Left ventricle myocardium superior (tissue), 1 donor: ENCODE results near the gene PTPRG. TPM values are rescaled to one million over a fixed set of nuclear protein-coding genes. Genes with fewer than 3 reads are reported as not detected.
"Not testable (repeated sequence)": the region's sequence is repeated elsewhere in the genome, so short reads cannot be mapped to it uniquely, and the experiment has no call there.

Experiments used
- ATAC-seq: fragments of 200-7000 bp; cut with Tn5 transposase; one replicate; pipeline ENCODE4 v1.9.1; 2020; ENCODE audit warnings: mild to moderate bottlenecking, moderate library complexity
- DNase-seq: peaks from one replicate; pipeline ENCODE4 v3.0.0-alpha.2; 2020
- intact Hi-C: fragments of 100-400 bp; cut with micrococcal nuclease; formaldehyde crosslinking; loops from one replicate; pipeline ENCODE4 v1.11.0; 2022
- total RNA-seq: library from RNA; stranded (reverse); fragmentation: NEBNext Ultra II Directional; extraction: Animal tissue kit (Norgen Biotek cat#: 25700); gene quantifications from one replicate; pipeline ENCODE4 v1.2.1, GENCODE V29; 2021
- donor health status: DM: no; HTN: yes; CAD: no; lungs with severe emphysema.

The PTPRG gene
- total RNA-seq, 1 donor from 2014 or later = 30.4 TPM

DNA sequence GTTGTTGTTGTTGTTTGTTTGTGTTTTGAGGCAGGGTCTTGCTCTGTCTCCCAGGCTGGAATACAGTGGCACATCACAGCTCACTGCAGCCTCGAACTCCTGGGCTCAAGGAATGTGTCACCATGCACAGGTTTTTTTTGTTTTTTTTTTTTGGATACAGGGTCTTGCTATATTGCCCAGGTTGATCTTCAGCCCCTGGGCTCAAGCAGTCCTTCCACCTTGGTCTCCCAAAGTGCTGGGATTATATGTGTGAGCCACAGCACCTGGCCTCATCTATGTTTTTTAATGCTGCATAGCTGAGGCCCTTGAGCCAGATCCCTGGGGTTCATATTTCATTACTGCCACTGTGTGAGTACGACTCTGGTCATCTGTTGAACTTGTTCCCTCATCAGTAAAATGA lies 459.3 kb downstream of the PTPRG start:
- ATAC-seq (no peak), DNase-seq (no peak)
- intact Hi-C loops = no loop called here

DNA sequence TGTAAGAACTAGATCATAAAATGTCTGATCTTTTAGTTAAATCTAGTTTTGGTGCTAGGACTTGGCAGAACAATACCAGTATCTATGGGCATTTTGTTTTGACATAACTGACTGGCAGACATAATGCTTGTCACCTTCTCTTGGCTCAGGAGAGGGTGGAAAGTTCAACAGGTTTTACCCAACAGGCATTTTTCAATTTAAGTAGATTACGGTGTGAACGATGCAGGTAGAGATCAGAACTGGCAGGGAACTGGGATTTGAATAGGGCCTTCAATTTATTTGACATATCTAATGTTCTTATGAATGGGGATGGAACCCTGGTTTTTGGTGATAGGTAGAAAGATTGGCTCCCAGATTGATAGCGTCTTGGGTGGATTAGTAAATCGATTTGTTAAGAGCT lies 460.9 kb downstream of the PTPRG start:
- ATAC-seq = no peak
- no peak for DNase-seq
- intact Hi-C loops = no loop called here

DNA sequence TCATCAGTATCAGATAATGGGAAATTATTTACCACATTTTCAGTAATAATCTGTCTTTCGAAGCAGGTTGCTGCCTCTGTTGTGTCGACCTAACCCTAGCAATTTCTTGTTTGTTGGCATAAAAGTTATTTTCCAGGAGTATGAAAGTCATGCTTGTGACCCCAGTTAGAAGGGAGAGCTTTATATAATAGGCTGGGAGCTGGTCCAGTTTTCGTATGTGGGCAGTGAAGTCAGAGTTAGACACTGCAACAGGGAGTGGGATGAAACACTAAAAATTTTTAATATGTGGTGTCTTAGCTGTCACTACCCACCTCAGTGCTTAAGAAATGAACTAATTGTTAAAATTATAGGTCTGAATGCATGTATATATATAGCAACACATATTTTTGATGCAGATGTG lies 463.5 kb downstream of the PTPRG start:
- ATAC-seq (peak; percentile 48), DNase-seq (no peak)
- intact Hi-C loops = no loop called here

DNA sequence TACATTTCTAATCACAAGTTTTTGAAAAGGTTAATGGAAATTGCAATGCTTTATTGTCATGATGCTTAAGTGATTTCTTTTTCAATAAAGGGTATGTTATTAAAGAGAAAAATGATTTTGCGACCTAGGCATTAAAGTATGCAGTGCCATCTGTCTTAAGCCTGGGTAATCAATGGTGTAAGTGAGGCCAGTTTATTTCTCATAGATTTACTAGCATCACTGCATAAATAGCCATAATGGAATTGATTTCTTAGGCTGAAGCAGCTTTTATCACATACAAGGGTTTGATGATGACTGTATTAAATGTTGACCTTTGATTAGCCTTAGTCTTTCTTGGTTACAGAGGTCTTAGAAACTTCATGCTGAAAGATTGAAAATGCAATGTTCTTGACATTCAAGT lies 464.5 kb downstream of the PTPRG start:
- ATAC-seq (no peak), DNase-seq (no peak)
- intact Hi-C loops = no loop called here

DNA sequence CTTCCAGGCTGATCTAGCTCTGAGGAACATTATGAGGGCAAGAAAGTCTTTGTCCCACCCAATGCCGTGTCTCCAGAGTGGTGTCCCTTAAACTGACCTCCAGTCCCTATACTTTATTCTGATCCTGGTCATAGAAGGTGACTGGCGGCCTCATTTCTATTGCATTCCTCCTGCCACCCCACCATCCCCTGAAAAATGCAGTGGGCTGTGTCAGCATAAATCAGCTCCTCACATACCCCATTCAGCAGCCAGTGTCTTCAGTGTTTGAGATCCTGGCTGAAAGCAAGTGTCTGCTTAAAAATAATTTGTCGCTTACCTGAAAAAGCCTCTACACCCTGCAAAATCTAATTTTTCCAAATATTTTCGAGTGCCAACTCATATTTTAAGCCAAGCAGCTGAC lies 465.9 kb downstream of the PTPRG start:
- intact Hi-C loops = no loop called here
- DNase-seq (no peak), ATAC-seq (no peak)

DNA sequence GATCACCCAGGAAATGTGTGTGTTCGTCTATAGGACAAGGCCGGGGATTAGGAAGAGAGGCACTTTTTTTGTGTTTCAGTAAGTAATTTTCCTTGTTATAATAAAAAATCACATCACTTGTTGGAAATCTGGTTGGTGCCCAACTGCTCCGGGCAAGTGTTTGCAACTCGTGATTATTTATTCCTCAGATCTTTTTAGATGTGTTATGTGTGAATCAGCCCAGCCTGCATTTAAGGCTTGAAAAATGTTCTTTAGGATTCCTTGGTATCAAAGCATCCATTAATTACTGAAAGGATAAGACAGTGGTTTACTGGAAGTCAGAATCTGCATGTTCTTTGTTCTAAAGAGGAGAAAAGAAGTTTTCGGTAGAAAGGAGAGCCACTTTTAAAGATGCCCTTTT lies 466.4 kb downstream of the PTPRG start:
- intact Hi-C loops = no loop called here
- ATAC-seq (no peak), DNase-seq (no peak)

DNA sequence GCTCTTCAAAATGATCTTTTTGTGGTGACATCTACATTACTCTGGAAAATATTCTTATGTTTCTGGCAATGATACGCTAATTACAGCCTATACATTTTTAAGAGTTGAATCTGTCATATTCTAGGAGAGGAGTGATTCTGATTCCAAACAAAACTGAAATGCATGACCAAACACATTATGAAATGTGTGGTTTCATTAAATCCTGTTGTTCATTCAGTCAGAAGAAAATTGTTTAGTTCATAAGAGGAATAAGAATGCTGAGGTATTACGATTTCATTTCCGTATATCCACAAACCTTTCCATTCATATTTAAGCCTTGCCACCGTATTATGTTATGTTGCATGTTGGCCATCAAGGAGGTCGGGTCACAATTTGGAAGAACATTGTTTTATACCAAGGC lies 466.9 kb downstream of the PTPRG start:
- no peak for DNase-seq
- intact Hi-C loops = no loop called here

DNA sequence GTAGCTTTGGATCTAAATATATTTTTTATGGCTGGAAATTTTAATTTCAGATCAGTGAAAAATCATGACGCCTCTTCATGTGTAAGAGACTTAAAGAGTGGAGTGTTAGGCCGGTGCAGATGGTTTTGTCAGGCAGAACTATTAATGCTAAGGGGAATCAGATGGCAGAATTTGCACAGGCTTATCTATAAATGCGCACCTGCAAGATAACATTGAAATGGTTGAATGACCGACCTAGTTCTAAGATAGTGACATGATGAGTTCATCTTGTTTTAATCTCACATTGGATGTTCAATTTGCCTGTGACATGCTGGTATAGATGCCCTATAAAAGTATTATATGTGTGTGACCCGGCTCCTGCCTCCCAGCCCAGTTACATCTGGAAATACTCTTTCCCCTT lies 471.4 kb downstream of the PTPRG start:
- intact Hi-C loops = no loop called here
- no peak for ATAC-seq
- DNase-seq = no peak

More for the DNA sequence above, 466.9 kb downstream of the PTPRG start:
- no peak for ATAC-seq

DNA sequence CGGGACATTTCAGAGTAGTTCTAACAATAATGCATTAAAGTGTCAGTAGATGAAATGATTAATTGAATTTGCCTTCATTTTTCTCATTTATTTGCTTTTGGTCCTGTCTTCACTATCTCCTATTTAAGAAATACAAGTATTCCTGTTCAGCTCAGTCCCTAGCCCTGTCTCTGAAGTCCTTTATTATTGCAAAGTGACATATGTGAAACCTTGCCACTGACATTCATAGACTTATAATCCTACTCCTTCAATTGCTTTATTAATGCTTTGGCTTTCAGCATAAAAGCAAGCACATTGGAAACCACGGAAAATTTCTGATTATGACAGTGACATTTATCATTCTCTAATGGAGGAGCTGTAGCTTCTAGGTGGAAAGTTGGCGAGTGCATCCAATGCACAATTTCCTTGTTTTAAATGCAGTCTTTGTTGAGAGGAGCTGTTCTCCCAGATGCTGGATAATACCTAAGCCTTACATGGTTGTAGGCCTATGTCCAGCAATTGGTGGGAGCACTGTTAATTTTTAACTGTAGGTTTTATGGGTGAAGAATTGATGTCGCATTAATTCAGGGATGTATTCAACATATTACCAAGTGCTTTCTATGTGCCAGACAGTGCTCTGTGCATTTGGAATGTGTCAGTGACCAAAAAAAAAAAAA lies 474.2 kb downstream of the PTPRG start:
- intact Hi-C loops = no loop called here
- DNase-seq (no peak), ATAC-seq (no peak)

DNA sequence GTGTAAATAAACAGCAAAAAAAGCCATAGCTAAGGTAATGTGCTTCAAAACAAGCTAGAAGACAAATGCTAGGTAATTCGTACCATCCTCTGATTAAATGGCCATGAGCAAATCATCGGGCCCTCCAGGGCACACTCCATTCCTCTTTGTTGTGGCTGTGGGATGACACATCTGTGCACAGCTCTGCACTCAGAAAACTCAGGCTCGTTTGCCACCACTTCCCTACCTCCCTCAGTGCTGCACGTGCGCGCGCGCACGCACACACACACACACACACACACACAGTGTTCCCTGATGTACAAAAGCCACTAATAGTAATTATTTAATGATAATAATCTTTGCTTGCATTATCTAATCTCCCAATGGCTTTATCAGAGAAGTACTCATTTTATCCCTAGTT lies 475.4 kb downstream of the PTPRG start:
- intact Hi-C loops = no loop called here
- DNase-seq (no peak), ATAC-seq (no peak)

DNA sequence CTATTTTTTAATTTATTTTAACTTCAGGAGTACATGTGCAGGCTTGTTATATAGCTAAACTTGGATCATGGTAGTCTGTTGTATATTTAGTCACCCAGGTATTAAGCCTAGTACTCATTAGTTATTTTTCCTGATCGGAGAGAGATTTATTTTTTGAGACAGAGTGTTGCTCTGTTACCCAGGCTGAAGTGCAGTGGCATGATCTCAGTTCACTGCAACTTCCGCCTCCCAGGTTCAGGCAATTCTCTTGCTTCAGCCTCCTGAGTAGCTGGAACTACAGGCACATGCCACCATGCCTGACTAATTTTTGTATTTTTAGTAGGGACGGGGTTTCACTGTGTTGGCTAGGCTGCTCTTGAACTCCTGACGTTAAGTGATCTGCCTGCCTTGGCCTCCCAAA lies 477.4 kb downstream of the PTPRG start:
- ATAC-seq = peak; percentile 38
- DNase-seq, intact Hi-C loops: not testable (repeated sequence)

DNA sequence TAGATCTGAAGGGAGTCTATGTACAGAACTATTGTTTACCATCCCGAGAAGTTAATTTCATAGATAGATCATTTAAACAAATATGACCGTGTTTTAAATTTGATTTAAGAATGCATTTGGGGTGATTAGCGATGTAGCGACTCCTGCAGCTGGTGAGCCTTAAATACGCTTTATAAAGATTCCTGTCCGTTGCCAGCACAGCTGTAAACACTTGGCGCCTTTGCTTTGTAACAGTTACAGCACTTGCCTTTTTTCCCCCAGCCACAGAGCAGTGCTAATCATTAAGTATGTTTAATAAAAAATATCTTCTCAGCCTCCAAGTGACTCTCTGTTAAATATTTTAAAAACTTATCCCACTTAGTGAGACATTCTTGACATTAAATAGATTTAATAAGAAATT lies 478.2 kb downstream of the PTPRG start:
- intact Hi-C loops = no loop called here
- ATAC-seq (peak; percentile 44), DNase-seq (no peak)

DNA sequence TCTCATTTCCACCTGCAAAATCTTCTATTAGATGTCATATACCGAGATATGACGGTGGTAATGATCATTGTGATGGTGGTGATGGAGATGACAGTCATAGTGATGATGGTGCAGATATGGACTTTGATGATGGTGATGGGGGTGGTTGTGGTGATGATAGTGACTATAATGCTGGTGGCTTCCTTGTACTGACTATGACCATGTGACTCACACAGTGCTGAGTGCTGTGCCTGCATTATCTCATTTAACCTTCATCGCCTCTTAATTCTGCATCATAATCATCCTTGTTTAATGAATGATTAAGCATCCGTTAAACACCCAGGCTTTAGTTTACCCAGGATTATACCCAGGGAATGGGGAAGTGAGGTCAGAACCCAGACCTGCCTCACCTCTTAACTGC lies 480.3 kb downstream of the PTPRG start:
- DNase-seq (no peak), ATAC-seq (no peak)
- intact Hi-C loops = no loop called here

DNA sequence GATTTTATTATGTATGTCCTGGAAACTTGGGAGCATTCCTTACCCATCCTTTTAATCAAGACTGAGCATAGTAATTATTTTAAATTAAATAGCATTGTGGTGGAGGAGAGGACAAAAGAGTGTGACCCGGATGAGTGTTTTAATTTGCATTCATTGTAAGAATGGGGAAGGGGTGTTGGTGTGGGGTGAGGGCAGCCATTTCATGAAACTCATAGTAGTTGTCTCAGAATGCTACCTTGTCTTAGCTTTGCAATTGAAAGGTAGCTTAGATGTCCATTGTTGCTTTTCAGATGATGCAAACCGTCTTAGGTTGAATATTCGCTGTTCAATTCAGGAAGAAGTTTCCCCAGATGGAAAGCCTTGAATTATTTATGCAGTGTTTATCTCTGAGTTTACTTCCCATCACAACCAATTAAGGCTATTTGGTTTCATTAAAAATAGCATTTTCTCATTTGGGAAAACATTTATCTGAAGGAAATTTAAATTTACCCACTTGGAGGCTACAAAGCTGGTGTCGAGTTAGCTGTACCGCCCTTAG lies 483.6 kb downstream of the PTPRG start:
- no peak for ATAC-seq
- intact Hi-C loops = no loop called here
- DNase-seq = no peak

DNA sequence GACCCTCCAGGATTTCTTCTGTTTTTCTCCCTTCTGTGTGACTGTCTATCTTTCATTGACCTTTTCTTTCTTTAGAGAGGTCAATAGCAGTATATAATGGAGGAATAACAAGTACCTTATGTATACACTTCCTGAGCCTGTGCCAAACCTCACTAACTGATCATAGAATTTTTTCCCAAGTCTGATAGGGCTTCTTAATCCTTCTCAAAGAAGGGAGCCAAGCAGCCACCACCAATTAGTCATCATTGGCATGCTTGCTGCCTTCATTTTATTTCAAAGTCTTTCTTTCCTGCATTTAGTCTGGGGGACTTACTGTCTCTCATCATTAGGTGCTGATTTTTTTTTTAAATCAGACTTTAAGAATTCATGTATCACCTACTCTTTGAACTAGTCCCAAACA lies 485.0 kb downstream of the PTPRG start:
- intact Hi-C loops = no loop called here
- no peak for DNase-seq
- no peak for ATAC-seq

DNA sequence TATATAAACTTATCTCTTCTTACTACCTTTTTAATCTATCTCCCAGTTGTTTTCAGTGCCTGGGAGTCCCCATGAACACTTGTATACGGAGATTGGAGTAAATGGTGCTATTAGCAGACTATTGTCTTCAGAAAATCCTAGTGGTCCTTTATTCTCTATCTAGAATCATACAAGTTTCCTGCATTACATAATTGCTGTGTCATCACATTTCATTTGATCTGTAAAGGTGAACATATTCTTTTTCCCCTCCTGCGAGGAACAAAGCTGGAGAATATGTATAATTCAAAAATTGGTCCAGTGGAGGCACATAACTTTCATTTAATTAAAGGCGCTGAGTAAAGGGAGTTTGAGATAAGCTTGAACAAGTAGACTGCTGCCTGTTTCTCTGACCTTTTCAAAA lies 487.2 kb downstream of the PTPRG start:
- intact Hi-C loops = no loop called here
- ATAC-seq (peak; percentile 40), DNase-seq (no peak)

DNA sequence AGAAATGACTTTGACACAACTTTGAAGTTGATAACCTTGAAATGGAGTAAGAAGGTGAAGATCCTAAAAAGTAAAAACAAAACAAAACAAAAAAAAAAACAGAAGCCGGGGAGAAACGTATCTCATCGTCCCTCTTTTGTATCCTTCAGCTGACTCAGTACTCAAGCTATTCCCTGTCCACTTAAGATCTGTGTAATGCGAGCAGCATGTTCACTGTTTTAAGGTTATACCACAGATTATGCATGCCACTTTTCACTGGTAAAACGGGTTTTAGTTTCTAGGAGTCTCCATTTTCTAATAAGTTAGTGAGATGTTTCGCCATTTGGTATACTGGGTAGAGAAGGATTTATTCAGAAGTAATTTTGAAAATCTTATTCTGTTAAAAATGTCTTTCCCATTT lies 487.7 kb downstream of the PTPRG start:
- DNase-seq = no peak
- peak; percentile 45 for ATAC-seq
- intact Hi-C loops = no loop called here

DNA sequence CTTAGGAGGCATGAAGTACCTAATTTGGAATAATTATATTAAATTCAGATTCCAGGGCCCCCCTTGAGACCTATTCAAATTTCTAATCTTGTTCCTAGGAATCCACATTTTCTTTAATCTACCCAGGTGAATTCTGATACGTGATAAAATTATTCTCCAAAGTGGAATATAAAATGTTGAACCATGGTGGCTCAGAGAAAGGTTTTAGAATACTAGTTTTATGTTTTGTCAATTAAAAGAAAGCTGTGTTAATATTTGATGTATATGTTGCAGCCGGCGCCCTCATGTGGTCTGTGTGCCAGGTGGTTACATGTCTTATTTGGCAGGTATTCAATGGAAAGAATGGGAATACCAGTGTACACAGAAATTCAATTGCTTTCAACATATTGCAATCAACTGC lies 490.1 kb downstream of the PTPRG start:
- peak; percentile 34 for DNase-seq
- ATAC-seq = no peak
- intact Hi-C loops = no loop called here

DNA sequence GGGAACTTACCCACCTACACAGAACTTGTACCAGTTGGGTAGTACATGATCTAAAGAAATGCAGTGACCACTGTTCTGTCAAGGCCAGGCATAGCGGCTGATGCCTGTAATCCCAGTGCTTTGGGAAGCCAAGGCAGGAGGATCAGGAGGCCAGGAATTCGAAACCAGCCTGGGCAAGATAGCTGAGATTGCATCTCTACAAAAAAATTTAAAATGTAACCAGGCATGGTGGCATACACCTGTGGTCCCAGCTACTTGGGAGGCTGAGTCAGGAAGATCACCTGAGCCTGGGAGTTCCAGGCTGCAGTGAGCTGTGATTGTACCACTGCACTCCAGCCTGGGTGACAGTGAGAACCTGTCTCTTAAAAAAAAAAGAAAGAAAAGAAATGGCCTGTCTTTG lies 491.0 kb downstream of the PTPRG start:
- no peak for DNase-seq
- no peak for ATAC-seq
- intact Hi-C loops = no loop called here

DNA sequence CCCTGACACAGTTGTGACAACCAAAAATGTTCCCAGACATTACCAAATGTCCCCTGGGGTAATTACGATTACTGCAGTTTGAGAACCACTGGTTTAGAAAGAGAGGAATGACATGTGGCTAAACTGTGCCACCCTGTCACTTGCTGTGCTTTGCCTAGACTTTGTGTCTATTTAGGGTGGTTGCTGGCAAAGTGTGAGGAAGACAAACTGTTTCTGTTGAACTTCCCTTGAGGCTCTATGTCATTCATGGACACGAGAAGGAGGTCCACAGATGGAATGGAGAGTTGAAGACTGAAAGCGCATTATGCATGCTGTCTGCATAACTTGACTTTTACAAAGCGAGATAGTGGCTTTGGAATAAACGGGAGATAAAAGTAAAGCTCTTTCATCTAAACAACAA lies 495.3 kb downstream of the PTPRG start:
- intact Hi-C loops = no loop called here
- ATAC-seq = peak; percentile 48
- no peak for DNase-seq

DNA sequence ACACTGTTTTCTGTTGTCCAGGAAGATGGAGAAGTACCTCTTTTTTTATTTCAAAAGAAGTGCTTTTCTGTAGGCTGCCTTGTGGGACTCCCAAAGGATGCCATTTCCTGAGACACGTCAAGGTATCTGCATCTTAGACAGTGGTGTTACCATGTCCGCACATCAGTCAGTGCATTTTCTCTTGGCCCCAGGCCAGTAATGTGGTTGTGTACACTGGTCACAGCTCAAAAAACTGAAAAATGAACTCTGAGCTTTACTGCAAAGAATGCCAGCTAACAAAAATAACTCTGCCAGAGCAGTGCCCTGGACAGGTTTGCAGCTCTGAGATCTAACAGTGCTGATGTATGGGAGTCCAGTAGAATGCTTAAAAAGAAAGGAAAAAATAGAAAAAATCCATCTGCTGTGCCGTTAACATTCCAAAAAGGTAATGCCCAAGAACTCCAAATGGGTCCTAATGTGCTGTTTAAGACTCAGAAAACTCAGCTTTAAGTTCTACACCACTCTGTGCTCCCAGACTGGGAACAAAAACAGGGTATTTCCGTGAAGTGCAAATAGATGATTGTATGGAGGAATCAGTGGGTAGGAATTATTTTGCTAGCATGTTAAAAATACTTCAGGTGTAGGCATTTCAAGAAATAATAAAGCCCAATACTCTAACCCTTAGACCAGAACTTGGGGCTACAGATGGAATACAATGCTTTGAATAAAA lies 496.1 kb downstream of the PTPRG start:
- intact Hi-C loops = no loop called here
- peak; percentile 42 for ATAC-seq
- no peak for DNase-seq
